NCI-H146 treated with DMSO at 0.1 percent for 48 hours (cell line): ENCODE data around the gene PLA2R1.

Experiments used
- DNase-seq: peaks from one replicate; lab custom pipeline; 2025; ENCODE audit not compliant: unreplicated experiment; lab: John Stamatoyannopoulos, UW

The PLA2R1 gene

DNA sequence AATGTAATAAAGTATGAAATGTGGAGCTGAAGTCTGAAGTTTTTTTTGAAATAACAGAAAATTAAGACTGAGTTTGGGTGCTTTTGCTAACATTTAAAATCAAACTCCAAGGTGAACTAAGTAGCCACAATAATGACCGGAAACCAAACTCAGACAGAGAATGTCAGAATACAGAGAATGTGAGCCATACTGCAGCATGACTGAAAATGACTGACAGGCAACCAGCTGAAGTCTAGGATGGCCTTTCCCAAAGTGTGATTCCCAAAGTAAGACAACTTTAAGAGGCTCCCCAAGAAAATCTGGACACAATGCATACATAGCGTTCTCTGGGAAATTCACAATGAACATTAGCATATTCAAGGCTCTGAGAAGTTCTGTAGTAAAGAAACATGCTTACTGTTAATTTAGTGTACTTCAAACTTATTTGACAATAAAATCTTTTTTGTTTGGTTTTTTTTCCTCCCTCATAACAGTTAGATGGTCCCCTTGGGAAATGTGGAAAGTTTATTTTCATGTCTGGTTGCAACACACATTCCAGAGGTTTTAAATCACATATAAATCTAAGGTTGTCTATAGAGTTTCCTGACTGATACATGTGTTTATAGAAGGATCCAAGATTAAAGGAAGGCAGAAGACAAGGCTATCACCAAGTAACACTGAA, 28.6 kb downstream of the PLA2R1 start:
- DNase-seq, result no peak

DNA sequence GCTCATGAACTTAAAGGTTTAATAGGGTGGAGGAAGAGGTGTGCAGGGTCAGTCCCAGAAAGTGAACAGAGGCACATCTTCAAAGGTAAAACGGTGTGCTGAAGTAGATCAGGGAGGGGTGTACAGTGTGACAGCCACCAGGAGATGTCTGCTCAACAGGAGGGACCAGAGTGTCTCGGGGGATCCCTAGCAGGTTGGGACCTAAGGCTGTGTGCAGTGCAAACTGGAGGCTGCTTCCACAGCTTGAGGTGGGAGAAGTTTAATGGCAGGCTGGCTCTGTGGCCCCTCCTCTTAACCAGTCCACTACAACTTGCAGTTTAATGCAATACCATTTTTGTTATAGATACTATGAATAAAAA, 33.2 kb downstream of the PLA2R1 start:
- DNase-seq, result no peak

DNA sequence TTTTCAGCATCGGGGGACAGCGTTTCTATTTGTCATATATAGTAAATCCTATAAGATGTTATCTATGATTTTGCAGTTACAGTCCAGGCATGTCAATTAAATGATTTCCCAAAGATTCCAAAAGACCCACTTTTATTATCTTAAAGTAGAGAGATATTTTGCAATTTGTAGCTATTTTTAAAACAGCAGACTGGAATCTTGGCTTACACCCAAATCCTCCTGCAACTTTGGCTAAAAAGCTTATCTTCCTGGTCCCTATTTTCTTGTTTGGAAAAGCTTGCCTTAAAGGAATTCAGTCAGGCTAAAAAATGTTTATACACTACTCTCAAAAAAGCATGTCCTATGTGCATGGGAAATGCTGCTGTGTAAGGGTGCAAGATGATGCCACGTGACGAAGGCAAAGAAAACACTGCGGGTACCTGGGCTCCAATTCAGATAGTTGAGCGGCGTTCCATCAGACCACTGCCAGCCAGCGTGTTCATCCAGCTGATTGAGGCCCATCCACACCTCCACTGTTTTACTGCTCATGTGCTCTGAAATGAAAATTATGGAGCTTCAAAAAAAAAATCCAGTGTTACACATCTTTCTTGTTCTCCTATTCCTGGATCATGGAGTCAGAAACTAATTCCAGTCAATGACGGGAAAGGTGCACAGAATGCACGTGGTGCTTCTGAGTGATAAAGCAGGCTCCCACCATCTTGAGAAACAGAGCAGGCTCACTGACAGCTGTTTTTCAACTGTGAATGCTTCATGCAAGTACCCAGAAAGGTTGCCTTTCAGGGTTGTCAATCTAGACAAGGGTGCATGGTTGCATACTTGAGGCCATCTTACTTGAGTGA, 33.8 kb downstream of the PLA2R1 start:
- no peak for DNase-seq

DNA sequence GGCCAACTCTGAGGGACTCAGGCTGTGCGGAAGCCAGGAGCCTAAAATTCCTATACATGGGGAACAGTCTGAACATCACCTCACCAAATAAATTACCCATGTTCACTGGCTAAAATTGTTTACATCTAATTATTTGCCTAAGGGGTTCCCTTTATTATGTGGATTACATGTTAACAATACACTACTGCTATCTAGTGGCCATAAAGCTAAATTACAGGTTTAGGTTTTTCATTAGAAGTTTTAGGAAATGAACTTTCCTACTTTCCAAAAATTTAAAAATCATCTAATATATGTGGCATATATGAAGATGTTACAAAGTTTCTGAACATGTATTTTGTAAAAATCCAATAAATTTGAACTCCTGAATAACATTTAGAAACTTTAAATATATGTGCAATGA, 40.3 kb downstream of the PLA2R1 start:
- DNase-seq, result no peak

DNA sequence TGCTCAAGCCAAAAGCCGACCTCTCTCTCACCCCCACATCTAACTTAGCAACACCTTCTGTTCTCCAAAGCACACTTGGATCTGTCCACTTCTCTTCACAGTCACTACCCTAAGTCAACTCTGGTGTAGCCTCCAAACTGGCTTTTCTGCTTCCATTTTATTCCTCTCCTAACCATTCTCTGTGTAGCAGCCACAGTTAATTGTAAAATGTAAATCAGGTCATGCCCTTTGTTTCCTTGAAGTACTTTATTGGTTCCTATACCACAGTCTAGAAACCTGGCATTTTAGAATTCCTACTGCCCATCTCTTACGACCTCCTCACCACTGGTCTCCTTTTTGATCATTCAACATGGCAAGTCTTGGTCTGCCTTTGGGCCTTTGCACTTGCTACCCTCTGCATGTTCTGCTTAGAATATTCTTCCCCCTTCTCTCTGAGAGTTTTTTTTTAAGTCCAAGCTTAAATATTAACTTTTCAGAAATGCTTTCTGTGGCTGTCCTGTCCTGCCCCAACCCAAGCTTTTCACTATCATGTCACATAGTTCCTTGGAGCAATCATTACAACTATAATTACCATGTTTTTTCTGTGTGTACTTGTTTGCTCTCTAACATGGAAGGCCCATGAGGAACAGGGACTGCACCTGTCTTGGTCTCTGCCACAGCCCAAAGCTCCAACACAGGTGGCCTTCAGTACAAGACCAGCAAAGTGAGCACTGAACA, 42.9 kb downstream of the PLA2R1 start:
- no peak for DNase-seq

DNA sequence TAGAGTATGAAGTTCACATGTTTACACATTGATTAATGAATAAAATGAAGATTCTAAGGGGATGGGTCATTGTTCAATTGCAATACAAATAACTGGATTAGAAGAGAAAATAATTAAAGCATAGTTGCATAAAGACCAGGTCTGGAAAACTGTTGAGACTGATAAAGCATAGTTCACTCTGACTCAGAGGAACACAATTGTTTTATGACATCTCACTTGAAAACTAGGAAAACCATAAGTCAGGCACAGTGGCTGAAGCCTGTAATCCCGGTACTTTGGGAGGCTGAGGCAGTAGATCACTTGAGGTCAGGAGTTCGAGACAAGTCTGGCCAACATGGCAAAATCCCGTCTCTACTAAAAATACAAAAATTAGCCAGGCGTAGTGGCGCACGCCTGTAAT, 46.7 kb downstream of the PLA2R1 start:
- DNase-seq, result no peak

DNA sequence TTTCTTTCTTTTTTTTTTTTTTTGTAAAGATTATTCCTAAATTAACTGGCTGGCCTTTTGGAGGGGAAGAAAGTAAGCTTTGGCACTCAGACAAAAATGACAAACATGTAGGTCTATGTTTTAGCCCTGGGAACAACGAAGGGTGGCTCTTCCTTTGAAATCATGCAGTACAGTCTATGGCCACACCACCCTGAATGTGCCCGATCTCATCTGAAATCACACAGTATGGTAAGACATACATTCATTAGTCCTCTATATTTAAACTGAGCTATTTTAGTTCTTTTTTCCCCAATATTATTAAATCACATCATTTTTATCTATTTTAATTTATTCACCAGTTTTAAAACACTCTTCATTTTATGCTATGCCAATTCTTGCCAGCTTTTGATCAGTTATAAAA, 48.2 kb downstream of the PLA2R1 start:
- no peak for DNase-seq

DNA sequence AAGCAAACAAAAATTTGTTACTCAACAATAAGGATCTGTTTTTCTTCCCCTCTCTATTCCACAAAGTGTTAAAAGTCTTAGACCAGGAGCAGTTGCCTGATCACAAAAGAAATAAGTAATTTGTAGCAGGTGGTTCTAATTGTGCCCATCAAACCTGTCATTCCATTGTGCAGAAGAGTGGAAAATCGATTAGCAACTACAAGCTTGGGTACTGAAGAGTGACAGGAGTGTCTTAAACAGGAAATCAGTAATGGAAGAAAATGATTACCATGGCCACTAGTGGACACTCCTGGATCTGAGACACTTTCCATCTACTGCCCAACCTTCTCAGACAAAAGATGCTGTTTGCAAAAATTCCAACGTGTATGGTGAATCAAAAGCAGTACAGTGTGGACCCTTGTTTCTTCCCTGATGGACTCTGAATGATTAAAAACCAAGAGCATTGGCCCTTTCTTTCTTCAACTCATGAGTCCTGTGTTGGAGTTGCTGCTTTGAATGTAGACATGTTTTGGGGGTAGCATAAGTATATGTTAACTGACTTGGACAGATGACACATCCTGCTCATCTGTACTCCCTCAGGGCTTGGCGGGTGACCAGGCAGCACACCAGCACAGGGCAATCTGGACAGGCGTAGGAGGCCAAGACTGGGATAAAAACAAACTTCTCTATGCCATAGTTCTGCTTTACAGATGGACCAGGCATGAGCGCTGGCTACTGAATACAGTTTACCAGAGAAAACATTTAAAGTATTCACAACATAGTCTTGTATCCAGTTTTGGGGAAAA, 51.9 kb downstream of the PLA2R1 start:
- DNase-seq, result no peak

DNA sequence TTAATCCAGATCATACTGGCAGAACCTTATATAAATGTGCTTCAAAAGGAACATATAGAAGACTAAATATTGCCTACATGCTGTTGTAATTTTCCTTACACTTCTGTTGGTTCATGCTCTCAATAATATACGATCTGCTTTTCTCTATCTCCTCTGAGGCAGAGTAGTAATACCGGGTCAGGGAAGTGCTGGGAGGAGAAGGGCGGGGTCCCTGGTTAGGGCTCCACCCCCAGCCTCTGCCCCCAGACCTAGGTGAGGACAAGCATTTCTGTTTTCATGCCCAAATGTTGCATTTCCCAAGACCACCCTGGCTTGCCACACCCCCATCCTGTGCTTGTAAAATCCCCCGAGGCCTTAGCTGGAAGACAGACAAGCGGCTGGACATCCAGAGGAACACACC, 55.3 kb downstream of the PLA2R1 start:
- no peak for DNase-seq

DNA sequence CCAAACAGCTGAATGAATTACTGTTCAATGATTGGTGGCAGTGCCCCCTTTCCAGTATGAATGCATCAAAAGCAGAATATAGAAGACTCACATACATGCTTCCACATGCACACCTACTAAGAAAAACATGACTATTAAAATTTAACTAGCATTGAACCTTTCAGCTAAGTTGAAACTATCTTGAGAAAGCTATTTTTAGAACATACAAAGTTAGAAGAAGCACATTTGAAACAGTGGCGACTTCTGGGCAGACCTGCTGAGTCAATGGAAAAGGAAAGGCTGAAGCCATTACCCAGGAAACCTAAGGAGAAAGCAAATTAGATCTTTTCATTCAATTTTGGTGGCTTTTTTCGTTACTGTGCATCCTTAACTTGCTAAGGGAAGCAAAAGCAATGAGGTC, 55.9 kb downstream of the PLA2R1 start:
- no peak for DNase-seq

DNA sequence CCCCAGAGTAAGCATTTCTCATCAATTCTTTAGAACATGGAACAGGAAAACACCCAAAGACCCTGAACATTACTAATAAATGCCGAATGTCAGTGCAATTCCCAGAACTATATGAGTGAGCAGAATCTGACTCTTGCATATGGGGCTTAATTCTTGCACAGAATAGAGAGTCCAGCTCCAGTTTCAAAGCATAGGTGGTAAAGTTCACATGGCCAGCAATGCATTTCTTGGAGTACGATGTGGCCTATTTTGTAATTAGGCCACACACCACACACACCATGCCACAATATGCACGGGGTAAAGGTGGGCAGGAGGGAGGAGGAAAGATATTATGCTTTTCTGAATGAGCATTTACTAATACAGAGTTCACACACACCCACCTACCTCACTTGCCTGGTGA, 56.5 kb downstream of the PLA2R1 start:
- no peak for DNase-seq

DNA sequence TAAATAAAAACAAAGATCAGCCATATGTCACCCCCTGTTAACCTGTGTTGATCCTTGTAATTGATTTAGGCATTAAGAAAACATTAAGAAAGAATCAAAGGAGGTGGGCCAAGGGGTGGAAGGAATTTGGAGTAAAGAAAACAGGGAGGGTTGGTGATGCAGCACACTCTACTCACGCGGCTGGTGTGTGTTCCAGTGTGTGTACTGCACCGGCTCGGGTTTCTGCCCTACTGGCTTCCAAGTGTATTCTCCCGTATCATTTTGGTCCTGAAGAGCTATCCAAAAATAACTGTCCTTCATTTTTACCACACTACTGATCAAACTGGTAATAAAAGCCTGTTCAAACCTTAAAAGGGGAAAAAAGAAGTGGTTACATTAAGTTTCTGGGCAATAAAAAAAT, 56.9 kb downstream of the PLA2R1 start:
- DNase-seq, result no peak

DNA sequence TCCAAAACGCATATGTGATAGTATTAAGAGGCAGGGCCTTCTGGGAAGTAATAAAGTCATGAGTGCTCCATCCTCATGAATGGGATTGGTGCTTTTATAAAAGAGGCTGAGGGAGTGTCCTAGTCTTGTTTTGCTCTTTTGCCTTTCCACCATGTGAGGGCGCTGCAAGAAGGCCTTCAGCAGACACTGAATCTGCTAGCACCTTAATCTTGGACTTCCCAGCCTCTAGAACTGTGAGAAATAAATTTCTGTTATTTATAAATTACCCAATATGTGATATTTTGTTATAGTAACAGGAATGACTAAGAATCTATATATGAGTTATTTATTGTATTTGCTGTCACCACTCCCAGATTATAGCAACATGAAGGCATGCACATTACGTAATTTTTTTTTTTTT, 63.5 kb downstream of the PLA2R1 start:
- DNase-seq, result no peak

DNA sequence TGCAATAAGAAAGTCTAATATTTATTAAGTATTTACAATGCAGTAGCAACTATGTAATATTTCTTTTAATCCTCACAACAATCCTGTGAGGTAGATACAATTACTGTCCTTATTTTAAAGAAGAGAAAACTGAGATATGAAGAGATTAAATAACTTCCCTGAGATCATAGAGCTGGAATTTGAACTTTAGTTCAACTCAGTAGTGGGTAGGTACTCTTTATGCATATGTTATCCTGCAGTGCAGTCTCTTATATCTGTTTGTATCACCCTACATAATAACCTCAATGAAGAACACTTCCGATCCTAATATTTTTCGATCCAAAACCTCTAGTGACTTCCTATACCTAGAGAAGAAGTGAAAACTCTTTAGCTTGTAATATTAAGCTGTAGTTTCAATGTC, 64.2 kb downstream of the PLA2R1 start:
- DNase-seq, result no peak

DNA sequence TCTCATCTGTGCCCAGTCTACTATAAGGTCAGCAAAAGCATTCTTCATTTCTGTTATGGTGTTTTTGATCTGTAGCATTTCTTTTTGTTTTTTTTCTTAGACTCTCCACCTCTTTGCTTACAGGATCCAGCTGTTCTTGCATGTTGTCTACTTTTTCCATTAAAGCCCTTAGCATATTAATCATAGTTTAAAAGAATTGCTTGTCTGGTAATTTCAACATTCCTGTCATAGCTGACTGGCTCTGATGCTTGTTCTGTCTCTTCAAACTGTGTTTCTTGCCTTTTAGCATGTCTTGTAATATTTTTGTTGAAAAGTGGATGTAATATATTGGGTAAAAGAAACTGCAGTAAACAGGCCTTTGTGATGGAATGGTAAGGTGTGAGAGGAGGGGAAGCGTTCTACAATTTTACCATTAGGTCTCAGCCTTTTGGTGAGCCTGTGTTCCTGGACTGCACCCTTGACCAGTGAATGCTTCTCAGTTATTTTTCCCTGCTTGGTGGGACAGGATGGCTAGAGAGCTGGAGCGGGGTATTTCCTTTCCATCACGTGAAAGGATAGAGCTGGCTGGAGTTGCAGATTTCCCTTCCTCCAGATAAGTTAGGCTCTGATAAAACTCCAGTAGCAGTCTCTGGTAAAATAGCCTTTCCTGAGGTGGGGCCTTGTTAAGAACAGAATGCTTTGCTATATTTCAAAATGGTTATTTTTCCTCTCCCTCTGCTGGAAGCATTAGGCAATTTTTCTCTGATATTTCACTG, 65.4 kb downstream of the PLA2R1 start:
- DNase-seq, result no peak

DNA sequence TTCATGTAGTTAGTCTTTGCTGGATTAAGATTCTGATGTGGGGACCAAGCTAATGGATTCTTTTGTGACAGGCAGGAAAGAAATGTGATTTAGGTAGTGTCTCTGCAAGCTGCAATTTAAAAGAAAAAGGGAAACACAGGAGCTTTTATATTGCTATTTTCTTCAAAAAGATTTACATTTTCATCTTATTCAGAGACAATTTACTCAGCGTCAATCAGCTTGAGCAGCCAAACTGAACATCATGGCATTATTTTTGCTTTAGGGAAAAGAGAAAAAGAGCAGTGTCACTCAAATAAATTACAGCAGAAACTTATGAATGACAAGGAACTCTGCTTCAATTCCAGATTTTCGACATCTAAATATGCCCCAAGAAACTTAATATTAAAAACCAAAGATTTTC, 67.4 kb downstream of the PLA2R1 start:
- DNase-seq, result no peak

DNA sequence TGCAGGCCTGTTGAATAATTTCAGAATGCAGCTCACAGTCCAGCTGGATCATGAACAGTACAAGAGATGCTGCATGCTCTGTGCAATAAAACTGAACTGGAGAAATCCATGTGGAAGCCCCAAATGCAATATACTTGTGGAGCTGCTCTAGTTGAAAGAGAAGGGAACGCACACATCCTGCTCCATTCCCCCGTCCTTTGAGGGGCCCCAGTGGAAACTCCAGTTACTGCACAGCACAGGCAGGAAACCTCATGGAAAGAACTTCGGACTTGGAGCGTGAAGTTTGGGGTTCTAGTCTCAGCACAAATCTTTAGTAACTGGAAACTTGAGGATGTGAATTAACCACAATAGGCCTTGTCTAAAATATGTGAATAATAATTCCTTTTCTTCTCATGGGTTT, 73.2 kb downstream of the PLA2R1 start:
- DNase-seq, result no peak

DNA sequence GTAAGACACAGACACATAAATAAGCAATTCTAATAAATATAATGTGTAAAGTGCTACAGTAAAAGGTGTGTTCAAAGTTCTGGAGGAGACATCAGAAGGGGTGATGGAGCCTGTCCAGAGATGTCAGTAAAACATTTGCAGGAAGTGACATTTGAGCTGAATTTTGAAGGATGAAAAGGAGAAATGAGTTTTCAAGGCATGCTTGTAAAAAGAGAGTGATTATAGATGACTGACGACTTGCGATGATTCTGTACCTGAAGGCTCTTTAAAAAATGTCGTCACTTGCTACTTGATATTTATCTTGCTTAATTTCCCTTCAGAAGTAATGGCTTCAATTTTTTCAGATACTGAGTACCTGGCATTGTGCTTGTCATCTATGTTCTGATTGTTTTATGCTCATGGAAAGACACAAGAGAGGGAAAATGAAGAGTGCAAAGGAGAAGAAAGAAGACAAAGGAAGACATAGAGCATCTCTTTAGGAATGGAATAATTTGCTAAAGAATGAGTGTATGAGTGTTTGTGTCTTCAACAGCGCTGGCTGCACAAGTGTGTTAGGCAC, 73.9 kb downstream of the PLA2R1 start:
- DNase-seq, result no peak

DNA sequence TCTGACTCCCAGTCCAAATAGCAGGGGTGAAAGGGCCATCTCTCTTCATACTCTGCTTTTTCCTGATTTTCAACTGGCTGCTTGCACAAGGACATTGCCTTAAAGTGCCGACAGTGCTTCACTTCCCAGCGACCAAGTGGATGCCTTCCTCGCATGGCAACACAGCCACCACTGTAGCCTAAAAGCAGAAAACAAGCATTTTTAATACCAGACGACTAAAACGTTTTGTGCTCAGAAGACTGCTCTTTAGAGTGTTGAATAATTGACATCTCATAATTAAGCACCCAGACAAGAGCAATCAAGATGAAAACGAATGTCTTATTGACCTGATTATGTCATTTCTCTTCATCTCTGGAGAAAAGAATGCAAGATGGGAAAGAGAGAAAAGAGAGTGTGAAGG, 75.2 kb downstream of the PLA2R1 start:
- no peak for DNase-seq

DNA sequence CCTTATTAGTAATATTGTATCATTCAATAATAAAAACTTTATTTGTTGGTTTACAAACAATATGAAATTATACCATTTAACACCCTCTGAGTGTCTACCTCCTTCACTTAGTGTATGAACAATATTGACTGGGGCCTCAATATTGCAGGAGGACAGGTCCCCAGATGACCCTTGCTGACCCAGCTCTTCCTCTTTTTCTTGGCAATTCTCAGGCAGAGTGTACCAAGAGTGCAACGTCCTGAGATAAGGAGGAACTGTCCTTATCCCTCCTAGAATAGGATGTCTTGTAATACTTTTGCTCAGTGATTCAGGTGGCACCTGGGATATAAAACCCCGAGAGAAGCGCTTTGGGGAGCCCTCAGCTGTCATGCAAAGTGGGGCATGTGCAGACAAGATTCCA, 76.8 kb downstream of the PLA2R1 start:
- no peak for DNase-seq
